Ectodermal cell (in vitro differentiated cells): ENCODE measurements around the gene C2CD4B.

ENCODE experiments used
- H3K27ac ChIP-seq: 2 replicates; pipeline ENCODE4 v1.7.0; 2013; ENCODE audit warnings: mild to moderate bottlenecking, low read depth, low read length; ENCODE audit not compliant: insufficient read depth, poor library complexity, severe bottlenecking
- H3K27me3 ChIP-seq: 2 replicates; pipeline ENCODE4 v1.7.0; 2013; ENCODE audit warnings: mild to moderate bottlenecking, low read length; ENCODE audit not compliant: insufficient read depth, control insufficient read depth, poor library complexity, severe bottlenecking
- H3K36me3 ChIP-seq: one replicate; pipeline ENCODE4 v1.7.0; 2013; ENCODE audit warnings: low read length; ENCODE audit not compliant: control insufficient read depth, insufficient read depth
- H3K4me1 ChIP-seq: one replicate; pipeline ENCODE4 v1.7.0; 2013; ENCODE audit warnings: low read length; ENCODE audit not compliant: control insufficient read depth, insufficient read depth
- H3K4me3 ChIP-seq: 2 replicates; pipeline ENCODE4 v1.7.0; 2013; ENCODE audit warnings: low read depth, low read length, control low read depth; ENCODE audit not compliant: insufficient read depth
- H3K9me3 ChIP-seq: 2 replicates; pipeline ENCODE4 v1.7.0; 2013; ENCODE audit warnings: mild to moderate bottlenecking, low read length, moderate library complexity; ENCODE audit not compliant: control insufficient read depth
- WGBS, 2 experiments: methylation state at CpG; one replicate each; pipeline ENCODE4 v1.1.7; 2013; ENCODE audit warnings: missing lambda C conversion rate in 2 of 2; 5-methylcytosine and 5-hydroxymethylcytosine counted together

C2CD4B gene

GRCh38 chr15:62187910-62188309 is 22.8 kb upstream of the C2CD4B start:
- no peak overlapping the region for H3K27ac ChIP-seq
- no peaks in the 10 kb centered on the region for H3K4me1 ChIP-seq
- H3K36me3 ChIP-seq: no peaks in the 10 kb centered on the region
- no peak overlapping the region for H3K4me3 ChIP-seq
- no peaks in the 10 kb centered on the region for H3K27me3 ChIP-seq
- 94 to 100% methylated on average over 1 of the region's 1 CpG for WGBS, 2 experiments
- H3K9me3 ChIP-seq: no peaks in the 10 kb centered on the region

DNA sequence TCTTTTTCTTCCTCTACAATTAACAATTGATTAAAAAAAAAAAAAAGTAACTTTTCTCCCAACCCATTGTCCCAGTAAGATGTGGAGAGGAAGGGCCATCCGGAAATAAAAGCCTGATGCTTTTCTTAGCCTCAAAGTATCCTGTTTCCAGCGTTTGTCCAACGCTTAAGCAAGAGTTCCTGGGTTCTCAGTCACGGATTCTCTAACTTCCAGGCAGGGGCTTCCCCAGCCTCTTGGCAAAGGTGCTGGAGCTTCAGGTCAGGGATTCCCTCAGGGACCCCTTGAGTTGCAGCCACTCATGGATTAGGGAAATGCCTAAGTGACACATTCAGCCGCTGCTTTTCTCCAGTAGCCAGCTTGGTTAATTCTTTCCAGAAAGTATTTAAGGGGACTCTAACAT is 22.3 kb upstream of the C2CD4B start:
- WGBS, 2 experiments: 90 to 95% methylated on average over 5 of the region's 5 CpGs
- Histone ChIP-seq H3K27me3 (no peaks in the 10 kb centered on the region), H3K36me3 (no peaks in the 10 kb centered on the region), H3K9me3 (no peaks in the 10 kb centered on the region), H3K4me1 (no peaks in the 10 kb centered on the region), H3K27ac (no peak overlapping the region), H3K4me3 (no peak overlapping the region)

DNA sequence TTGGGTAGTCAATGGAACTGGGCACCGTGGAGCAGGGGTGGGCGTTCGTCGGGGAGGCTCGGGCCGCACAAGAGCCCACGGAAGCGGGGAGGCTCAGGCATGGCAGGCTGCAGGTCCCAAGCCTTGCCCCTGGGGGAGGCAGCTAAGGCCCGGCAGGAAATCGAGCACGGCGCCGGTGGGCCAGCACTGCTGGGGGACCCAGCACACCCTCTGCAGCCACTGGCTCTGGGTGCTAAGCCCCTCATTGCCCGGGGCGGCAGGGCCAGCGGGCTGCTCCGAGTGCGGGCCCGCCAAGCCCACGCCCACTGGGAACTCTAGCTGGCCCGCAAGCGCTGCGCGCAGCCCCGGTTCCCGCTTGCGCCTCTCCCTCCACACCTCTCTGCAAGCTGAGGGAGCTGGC is 21.5 kb upstream of the C2CD4B start:
- H3K27ac ChIP-seq: no peak overlapping the region
- no peaks in the 10 kb centered on the region for H3K36me3 ChIP-seq
- H3K9me3 ChIP-seq: no peaks in the 10 kb centered on the region
- no peaks in the 10 kb centered on the region for H3K27me3 ChIP-seq
- 96% methylated on average over 27 of the region's 27 CpGs for WGBS, 2 experiments
- no peaks in the 10 kb centered on the region for H3K4me1 ChIP-seq
- no peak overlapping the region for H3K4me3 ChIP-seq

- H3K4me1 ChIP-seq: no peaks in the 10 kb centered on the region
- no peak overlapping the region for H3K27ac ChIP-seq
- H3K4me3 ChIP-seq: no peak overlapping the region
- no peaks in the 10 kb centered on the region for H3K36me3 ChIP-seq
- no peaks in the 10 kb centered on the region for H3K9me3 ChIP-seq
- no peaks in the 10 kb centered on the region for H3K27me3 ChIP-seq
Measured at GRCh38 chr15:62183130-62183529, 18.0 kb upstream of the C2CD4B start.

DNA sequence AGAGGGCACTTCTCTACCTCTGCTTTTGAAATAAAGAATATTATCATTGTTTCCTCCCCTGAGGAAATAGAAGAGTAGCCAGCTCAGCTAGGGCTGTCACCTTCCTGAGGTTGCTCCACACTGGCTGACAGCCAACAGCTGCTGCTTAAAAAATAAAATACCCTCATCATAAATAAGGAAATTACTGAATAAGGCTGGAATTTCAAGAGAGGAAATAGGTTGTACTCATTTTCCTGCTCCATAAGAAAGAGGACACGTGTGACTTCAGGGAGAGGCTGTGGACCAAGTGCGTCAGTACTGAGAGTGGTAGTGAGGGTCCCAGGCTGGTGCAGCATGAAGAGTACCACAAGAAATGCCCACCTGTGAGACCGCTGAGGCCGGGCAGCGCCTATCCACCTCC is 8.1 kb upstream of the C2CD4B start:
- H3K27me3 ChIP-seq: no peaks in the 10 kb centered on the region
- no peak overlapping the region for H3K27ac ChIP-seq
- no peak overlapping the region for H3K4me3 ChIP-seq
- H3K36me3 ChIP-seq: no peaks in the 10 kb centered on the region
- no peaks in the 10 kb centered on the region for H3K9me3 ChIP-seq
- WGBS, 2 experiments: 93 to 96% methylated on average over 5 of the region's 5 CpGs
- H3K4me1 ChIP-seq: no peaks in the 10 kb centered on the region

GRCh38 chr15:62171882-62172281 is 6.8 kb upstream of the C2CD4B start:
- Histone ChIP-seq H3K4me1 (no peaks in the 10 kb centered on the region), H3K27me3 (peaks cover 10% of the 10 kb centered on the region), H3K36me3 (no peaks in the 10 kb centered on the region), H3K4me3 (no peak overlapping the region), H3K27ac (no peak overlapping the region), H3K9me3 (no peaks in the 10 kb centered on the region)
- 78 to 83% methylated on average over 7 of the region's 7 CpGs for WGBS, 2 experiments

DNA sequence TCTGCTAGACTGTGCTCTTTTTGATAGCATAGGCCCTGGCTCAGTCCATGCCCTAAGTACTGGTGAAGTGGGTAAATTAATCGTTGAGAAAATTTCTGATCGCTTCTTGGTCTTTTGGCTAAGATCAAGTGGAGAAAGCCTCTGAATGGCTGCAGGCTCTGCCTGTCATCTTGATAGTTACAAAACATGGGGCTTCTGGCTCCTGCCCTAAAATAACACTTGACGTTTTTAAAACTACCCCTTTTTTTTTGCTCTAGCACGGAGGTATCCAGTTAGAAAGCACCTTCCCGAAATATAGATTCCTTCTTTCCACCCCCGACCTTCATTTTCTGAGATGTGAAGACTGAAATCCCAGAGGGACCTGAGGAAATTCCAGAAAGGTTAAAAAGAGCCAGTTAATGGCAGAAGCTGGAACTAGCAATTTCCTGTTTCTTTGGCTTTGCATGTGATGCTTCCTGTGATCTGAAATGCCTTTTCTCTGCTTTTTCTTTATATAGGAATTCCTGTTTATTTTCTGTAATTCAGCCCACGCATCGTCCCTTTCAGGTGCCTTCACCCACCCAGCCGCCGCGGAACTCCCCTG is 799 bp upstream of the C2CD4B start:
- Histone ChIP-seq H3K36me3 (no peaks in the 10 kb centered on the region), H3K27ac (no peak overlapping the region), H3K4me3 (no peak overlapping the region), H3K4me1 (no peaks in the 10 kb centered on the region), H3K9me3 (no peaks in the 10 kb centered on the region), H3K27me3 (peaks cover 70% of the 10 kb centered on the region)
- 92 to 93% methylated on average over 11 of the region's 11 CpGs for WGBS, 2 experiments

DNA sequence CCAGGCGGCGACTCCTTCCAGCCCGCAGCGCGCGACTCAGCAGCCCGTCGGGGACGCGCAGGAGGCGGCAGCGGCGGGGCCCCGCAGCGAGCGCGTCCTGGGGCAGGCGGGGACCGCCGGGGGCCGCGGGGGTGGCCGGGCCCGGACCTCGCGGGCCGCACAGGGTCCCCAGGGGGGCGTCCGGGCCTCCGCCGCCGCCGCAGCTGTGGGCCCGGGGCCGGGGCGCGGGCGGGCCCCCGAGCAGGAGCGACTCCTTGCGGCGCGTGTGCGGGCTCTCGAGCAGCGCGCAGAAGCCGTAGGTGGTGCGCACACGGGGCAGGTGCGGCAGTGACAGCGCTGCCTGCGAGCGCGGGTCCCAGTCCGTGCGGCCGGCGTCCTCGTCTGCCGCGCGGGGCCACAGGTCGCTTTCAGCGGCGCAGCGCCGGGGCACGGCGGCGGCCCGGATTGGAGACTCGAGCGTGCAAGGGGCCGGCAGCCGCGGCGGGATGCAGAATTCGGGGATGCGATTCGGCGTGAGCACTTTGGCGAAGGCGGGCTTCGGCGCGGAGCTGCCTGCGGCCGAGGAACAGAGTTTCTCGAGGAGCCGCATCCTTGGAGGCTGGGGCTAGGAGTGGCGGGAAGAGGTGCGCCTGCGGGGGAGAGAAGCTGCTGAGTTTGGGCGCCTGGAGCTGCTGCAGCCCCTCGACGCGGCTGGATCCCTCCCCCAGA is 535 bp downstream of the C2CD4B start:
- Histone ChIP-seq H3K9me3 (no peaks in the 10 kb centered on the region), H3K4me1 (no peaks in the 10 kb centered on the region), H3K27ac (no peak overlapping the region), H3K27me3 (peaks cover 74% of the 10 kb centered on the region), H3K36me3 (no peaks in the 10 kb centered on the region), H3K4me3 (peak overlapping the region; percentile 25)
- WGBS, 2 experiments: 1% methylated on average over 98 of the region's 98 CpGs

DNA sequence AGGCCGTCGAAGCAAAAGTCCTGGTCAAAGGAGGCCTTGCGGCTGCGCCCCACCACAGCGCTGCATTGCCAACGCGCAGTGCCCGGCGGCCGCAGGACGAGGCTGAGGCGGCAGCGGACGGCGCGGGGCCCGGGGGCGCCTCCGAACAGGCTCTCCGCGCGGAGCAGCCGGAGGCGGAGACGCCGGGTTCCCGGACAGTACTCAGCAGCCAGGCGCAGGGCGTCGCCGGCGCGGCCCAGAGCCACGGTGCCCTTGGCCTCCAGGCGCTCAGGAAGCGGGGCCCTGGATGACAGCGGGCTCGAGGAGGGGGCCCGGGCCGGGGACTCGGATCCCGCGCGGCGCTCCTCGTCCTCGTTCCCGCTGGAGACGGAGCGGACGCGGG is 1.1 kb downstream of the C2CD4B start:
- Histone ChIP-seq H3K27me3 (peaks cover 74% of the 10 kb centered on the region), H3K9me3 (no peaks in the 10 kb centered on the region), H3K27ac (no peak overlapping the region), H3K4me3 (peak overlapping the region; percentile 11), H3K4me1 (no peaks in the 10 kb centered on the region), H3K36me3 (no peaks in the 10 kb centered on the region)
- 2% methylated on average over 52 of the region's 52 CpGs for WGBS, 2 experiments

DNA sequence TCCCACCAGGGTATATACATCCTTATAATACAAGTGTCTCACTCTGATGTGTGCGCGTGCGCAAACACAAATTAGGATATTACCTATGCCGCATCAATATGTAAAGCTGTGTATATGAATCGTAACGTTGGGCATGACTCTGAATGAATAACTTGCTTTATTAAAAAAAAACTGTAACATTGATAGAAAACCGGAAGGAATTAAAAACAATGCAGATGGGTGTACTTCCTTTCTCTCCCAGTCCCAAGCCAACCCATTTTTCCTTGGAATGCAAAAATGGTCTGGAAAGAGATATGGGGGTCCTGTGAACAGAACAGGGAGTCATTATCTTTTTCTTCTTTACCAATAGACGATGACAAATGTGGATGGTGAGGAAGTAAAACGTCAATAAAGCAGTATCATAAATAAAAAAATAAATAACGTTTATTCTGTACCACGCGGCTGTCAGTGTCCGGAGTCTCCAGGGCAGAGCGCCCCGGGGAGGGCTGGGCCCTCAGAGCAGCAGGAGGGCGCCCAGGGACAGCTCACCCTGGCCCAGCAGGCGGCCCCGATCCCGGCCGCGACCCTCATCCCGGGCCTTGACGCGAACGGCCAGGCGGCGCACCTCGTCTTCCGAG is 1.6 kb downstream of the C2CD4B start:
- WGBS, 2 experiments: 33 to 36% methylated on average over 26 to 29 of the region's 29 CpGs
- H3K4me1 ChIP-seq: no peaks in the 10 kb centered on the region
- H3K36me3 ChIP-seq: no peaks in the 10 kb centered on the region
- H3K27me3 ChIP-seq: peaks cover 74% of the 10 kb centered on the region
- H3K4me3 ChIP-seq: peak overlapping the region; percentile 11
- no peak overlapping the region for H3K27ac ChIP-seq
- no peaks in the 10 kb centered on the region for H3K9me3 ChIP-seq
